Activated CD8-positive, alpha-beta memory T cell treated with anti-CD3 and anti-CD28 coated beads, Interleukin-2, amount 50 U/mL, for 24 hours (primary cell): ENCODE results near the gene OVCH2.
"Not testable (repeated sequence)": the region's sequence is repeated elsewhere in the genome, so short reads cannot be mapped to it uniquely, and the experiment has no call there.

Experiments
- DNase-seq: peaks from one replicate; pipeline ENCODE4 v3.0.0-alpha.2; 2020; ENCODE audit errors: extremely low read depth

OVCH2 gene, protein sequence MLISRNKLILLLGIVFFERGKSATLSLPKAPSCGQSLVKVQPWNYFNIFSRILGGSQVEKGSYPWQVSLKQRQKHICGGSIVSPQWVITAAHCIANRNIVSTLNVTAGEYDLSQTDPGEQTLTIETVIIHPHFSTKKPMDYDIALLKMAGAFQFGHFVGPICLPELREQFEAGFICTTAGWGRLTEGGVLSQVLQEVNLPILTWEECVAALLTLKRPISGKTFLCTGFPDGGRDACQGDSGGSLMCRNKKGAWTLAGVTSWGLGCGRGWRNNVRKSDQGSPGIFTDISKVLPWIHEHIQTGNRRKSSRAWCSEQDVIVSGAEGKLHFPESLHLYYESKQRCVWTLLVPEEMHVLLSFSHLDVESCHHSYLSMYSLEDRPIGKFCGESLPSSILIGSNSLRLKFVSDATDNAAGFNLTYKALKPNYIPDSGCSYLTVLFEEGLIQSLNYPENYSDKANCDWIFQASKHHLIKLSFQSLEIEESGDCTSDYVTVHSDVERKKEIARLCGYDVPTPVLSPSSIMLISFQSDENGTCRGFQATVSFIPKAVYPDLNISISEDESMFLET

DNA sequence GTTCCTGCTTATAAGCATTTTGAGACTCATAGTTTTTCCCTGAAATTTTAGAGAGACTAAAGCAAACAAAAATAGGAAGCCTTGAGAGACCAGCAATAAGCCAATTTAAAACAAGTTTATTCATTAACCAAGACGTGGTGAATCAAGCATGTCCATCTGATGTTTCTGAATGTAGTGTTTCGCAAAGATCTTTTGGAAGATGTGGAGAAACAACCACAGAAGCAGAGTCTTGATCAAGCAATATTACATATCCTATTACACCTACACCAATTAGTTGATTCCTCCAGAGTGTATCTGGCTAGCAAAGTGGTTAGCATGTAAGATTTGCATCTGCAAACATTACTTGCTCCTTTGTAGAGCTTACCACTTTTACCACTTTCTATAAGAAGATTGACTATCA is at the start of gene OVCH2:
OVCH2 (minus strand) TSS at position 101 of the 400 bp plus-strand sequence; CDS start at position 18, 83 bp downstream.
- no peak for DNase-seq

DNA sequence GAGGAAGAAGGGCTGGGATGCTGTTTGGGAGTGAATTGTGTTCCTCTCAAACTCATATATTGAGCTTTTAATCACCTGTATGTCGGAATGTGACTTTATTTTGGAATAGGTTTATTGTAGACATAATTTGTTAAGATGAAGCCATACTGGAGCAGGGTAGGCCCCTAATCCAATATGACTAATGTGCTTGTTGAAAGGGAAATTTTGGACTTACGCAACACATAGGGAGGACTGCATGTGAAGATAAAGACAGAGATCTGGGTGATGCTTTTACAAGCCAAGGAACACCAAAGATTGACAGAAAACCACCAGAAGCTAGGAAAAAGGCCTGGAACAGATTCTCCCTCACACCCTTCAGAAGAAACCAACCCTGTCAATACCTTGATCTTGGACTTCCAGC is 43.2 kb upstream of the OVCH2 start:
- no peak for DNase-seq

GRCh38 chr11:7734767-7735166 is 28.5 kb upstream of the OVCH2 start:
- not testable (repeated sequence) for DNase-seq

- DNase-seq = no peak
Measured at GRCh38 chr11:7714786-7715185, 8.5 kb upstream of the OVCH2 start.

DNA sequence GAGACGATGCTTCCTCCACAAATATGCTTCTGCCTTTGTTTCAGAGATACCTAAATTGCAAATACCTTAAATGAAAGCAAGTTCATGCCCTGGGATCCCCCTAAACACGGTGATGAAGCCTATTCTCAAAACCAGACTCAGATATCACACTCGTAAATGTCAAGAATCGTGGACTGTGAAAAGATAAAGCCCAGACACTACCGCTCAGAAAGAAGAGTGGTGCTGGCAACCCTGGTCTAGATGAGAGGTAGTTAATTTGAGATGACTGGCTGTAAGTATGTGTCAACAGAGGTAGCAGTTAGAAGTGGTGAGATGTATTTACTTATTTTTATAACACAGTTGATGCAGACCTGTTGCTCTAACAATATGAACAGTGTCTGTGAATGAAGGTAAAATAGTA is 2.5 kb downstream of the OVCH2 start:
- no peak for DNase-seq

- DNase-seq = no peak
Measured at GRCh38 chr11:7696424-7696823, 9.9 kb downstream of the OVCH2 start.

- DNase-seq = no peak
Measured at GRCh38 chr11:7694235-7694634, 12.0 kb downstream of the OVCH2 start.

GRCh38 chr11:7692426-7692825 is 13.9 kb downstream of the OVCH2 start:
- DNase-seq = no peak

DNA sequence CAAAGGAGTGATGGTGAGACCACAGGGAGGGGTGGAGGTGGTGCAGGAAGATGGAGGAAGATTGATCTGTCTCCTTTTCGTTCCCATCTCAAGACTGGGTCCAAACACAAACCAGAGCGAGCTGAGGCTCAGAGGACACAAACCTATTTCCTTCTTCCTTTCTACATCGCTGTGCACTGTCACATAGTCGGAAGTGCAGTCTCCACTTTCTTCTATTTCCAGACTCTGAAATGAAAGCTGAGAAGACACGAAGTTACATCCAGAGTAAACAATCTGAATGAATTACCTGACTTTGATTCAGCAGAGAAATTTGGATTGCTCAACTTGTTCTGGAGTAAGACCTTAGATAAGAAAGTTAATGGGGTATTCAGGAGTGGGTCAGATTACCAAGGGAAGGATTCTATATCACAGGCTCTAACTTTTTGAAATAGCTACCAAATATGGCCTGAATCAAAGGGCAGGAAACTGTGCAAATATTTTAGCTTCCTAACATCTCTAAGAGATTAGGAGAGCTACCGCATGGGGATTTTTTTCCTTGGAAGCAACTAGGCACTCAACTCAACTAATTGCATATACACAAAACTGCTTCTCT is 14.4 kb downstream of the OVCH2 start:
- no peak for DNase-seq

DNA sequence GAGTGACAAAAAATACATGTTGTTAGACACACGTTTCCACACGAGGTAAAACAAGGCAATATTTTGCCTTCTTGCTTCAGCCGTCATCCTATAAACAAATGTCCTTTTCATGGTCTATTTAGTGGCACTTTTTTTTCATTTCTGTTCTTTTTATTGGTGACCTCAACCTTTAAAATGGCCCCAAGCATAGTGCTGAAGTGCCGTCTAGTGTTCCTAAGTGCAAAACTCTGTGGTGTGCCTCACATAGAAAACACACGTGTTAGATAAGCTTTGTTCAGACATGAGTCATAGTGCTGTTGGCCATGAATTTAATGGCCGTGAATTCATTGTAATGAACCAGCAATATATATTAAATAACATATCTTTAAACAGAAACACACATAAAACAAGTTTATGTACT is 15.6 kb downstream of the OVCH2 start:
- DNase-seq = no peak

DNA sequence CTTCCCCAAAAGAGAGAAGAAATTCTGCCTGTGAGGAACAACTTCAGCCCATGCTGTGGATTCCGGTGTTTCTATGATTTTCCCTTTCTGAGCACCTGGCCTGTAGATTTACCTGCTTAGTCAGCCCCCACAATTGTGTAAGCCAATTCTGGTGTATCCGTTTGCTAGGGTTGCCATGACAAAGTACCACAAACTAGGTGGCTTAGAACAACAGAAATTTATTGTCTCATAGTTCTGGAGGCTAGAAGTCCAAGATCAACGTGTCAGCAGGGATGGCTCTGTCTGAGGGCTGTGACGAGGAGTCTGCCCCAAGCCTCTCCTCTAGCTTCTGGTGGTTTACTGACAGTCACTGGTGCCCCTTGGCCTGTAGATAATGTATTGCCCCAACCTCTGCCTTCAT is 17.0 kb downstream of the OVCH2 start:
- no peak for DNase-seq

DNA sequence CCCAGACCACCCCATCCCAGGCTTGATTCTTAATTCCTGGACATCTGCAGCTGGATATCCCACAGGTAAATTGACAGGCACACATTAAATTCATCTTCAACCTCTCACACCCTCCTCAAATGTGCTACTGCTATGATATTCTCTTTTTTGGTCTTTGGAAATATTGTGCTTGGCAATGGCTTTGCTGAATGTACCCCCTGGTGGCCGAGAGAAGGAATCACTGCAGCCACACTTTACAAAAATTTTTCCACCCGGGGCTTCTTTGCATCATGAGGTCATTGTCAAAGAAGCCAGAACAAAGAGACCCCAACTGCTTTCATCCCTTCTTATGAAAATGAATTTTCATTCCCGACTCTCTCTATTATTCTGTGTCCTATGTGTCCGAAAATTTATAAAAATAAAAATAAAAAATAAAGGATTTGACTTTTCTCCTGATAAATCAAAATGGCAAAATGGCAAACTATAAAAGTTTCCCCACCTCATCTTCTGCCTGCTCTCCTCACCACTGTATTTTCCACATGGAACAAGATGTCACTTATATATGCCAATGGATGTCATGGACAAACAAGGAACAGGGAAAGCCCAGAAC is 17.9 kb downstream of the OVCH2 start:
- no peak for DNase-seq

DNA sequence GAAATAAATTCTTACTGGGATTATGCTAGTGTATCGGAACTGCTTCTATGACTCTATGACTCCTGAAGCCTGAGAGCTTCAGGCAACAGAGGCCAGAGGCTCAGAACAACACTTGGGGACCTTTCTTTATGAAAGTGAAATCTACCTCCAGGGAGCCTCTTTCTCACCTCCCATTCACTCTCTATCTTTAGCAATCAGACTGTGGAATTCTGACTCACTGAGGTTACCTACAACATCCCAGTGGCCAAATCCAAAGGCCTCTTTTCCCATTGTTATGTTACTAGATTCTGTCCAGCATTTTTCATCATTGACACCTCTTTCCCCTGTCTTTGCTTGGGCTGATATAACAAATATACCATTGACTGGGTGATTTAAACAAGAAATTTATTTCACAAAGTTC is 18.9 kb downstream of the OVCH2 start:
- no peak for DNase-seq

GRCh38 chr11:7686761-7687160 is 19.5 kb downstream of the OVCH2 start:
- no peak for DNase-seq

- no peak for DNase-seq
Measured at GRCh38 chr11:7683571-7683970, 22.7 kb downstream of the OVCH2 start.

DNA sequence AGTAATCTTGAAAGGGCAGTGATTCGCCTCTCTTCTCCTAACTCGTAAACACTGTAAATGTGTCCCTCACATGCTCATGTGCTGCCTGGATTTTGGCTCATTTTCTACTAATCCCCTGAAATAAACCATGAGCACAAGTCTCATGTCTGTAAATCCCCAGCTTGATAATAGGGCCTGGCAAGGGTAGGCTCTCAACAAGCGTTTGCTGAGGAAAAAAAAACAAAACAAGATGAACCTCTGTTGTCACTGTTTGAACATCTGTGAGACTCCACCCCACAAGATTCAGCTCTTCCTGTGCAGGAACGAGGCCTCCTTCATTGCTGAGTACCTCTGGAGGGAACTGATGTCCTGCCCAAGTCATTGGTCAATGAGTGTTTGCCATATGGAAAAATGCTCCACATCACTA is 28.5 kb downstream of the OVCH2 start:
- DNase-seq = no peak

DNA sequence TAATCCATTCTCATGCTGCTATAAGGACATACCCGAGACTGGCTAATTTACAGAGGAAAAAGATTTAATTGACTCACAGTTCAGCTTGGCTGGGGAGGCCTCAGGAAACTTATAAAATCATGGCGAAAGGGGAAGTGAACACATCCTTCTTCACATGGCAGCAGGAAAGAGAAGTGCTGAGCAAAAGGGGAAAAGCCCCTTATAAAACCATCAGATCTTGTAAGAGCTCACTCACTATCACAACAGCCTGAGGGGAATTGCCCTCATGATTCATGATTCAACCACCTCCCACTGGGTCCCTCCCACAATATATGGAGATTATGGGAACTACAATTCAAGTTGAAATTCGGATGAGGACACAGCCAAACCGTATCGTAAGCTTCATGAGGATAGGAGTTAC is 29.2 kb downstream of the OVCH2 start:
- no peak for DNase-seq

- DNase-seq = no peak
Measured at GRCh38 chr11:7675631-7676030, 30.6 kb downstream of the OVCH2 start.

DNA sequence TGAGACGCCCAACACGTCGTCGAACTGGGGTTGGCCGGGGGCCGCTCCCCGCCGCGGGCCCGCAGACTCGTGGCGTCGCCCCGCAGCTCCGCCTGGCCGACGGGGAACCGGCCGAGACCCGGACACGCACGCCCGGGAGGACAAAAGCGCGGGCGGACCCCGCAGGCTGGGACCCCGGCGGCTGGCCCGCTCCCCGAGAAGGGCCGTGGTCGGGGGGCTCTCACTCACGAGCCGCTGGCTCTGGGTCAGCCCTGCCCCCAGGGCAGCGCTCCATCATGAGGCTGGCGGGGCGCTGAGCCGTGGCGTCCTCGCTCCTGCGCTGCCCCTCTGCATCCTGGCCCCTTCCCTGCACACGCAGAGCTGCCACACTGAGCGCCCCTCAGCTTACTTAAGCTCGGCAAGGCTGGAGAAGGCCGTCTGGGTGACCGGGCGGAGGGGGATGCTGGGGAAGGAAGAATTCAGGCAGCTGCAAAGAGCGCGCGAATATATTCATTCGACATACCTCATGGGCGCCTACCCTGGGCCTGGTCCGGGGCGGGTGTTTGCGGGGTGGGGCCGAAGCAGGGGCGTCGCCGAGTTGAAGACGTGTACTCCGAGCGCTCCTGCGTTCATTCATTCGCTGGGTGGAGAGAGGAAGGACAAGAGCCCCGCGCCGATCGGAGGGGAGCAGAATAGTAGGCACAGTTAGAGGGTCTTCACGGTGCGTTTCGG is 32.4 kb downstream of the OVCH2 start:
- DNase-seq = no peak

DNA sequence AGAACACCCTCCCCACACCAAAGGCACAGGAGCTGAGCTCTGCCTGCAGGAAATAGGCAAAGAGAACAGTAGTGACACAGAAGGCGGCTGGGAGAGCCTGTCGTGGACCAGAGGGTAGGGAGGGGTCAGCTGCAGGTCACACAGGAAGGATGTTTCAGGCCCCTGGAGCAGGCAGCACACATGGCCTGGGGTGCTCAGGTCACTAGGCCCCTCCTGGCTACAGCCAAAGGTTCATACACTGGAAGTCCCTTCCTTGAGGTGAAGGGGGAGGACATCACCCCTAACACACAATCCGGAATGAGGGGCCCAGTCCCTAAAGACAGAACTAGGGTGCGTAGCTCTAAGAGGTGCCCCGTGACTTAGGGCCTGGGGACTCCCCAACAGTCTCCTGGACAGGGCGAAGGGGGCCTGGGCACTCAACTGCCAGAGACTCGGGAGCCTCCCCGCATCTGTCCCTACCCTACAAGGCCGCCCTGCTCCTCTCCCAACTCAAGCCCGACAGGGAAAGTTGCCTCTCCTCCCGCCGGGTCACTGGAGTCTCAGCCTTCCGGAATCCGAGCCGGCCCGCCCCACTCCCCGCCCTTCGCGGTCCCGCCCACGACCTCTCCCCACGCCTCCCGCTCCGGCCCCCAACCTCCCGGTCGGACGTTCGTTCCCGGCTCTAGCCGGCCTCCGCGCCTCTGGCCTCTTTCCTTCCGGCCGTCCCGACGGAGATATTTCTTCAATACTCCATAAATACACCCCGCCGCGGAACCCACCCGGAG is 33.1 kb downstream of the OVCH2 start, which contains the start of gene CYB5R2:
CYB5R2 (minus strand) TSS at position 541 of the 764 bp plus-strand sequence. CDS start 675 bp downstream, outside the sequence.
- no peak for DNase-seq

- DNase-seq = no peak
Measured at GRCh38 chr11:7672276-7672959, 33.9 kb downstream of the OVCH2 start.
